ENCODE results near the gene PKP2.
A peak's percentile ranks its signal among the peaks of the same experiment; 100 is the strongest.

The PKP2 gene

DNA sequence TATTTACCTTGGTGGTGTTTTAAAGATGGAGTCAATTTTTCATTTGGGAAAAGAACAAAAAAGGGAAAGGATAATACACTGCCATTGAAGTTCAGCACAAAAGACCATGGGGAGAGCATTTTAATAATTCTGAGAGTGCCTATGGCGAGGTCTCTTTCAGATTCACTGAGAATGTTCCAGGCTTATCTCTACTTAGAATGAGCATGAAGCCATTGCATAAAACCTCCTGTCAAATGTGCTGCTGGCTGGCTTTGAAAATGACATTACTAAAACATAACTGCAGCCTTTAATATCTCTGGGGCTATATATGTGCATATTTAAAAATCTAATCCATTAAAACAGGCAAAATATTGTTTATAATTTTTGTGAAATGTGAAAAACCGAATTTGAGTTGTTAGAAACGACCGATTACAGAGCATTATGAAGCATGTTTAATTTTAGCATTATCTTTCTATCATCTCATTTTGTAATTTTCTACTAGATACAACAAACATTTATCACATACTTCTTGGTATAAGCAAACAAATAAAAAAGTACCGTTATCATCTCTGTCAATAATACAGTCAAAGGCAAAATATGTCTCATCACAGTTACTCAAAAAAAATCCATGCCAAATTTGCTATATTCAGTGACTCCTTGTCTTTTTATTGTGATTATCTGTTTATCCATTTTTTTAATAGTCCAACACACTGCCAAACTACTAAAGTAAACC is 95.2 kb downstream of the PKP2 start:
- no peak for DNase-seq

DNA sequence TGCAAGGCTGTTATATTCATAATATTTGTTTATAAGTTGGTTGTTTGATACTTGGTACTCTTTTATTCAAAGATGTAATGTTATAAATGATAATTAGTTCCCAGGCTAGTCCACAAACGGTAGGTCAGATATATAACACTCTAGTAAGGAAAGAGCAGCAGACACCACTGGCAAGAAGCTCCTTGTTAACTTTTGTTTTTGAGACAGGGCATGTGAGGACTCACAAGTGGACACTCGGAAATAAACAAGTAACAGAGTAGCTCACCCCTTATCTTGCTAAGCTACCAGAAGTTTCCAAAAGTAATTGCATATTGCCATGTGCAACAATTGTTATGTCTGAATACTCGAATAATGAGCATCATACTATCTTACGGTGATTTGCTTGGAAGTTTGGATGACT is 102.3 kb downstream of the PKP2 start:
- DNase-seq: no peak

DNA sequence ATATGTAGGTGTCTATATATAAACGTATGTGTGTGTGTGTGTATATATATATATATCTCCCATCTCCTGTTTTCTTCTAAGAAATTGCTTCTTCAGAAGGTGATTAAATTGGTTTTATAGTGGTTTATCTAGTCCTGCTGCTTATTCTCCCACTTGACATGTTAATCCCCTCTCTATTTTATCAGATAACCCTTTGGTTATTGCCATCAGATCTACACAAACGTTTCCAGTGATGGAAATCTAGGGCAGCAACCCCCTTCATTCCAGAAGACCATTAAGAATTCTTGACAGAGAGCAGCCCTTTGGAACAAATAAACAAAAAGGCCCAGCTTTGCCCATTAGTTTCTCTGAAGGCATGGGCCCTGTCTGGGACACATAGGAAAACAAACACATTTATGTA is 106.7 kb downstream of the PKP2 start:
- peak; percentile 7 for DNase-seq

DNA sequence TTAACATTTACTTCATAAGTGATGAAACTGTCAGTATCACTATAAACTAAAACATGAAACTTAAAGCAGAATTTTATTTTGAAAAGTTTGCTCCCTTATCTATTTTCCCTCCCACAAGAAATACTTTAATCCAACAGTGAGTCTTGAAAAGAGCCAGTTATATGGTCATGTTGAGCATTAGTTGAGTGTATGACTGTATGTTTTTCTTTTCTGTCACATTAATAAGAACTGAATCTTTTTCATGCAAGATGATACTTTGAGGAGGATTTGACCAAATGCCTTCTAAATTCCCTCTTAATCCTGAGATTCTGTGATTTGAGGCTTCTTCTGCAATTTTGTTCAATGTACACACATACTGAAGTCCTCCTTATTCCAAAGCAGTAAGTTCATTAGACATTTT is 107.1 kb downstream of the PKP2 start:
- DNase-seq: no peak

DNA sequence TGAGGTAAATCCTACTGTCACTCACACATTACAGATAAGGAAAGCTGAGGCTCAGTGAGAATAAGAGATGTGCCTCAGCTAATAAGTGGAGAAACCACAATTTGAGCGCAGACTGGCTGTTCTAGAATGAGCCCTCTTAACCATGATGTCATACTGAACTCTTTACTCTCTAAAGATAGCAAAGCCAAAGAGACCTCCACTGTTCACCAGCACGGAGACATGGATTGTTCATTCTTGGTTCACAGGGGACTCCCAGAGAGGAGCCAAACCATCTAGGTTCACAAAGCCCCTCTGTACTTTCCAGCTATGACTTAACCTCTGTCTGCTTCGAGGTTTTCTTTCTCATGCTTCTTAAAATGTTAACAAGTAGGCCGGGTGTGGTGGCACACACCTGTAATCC is 108.2 kb downstream of the PKP2 start:
- DNase-seq: no peak

DNA sequence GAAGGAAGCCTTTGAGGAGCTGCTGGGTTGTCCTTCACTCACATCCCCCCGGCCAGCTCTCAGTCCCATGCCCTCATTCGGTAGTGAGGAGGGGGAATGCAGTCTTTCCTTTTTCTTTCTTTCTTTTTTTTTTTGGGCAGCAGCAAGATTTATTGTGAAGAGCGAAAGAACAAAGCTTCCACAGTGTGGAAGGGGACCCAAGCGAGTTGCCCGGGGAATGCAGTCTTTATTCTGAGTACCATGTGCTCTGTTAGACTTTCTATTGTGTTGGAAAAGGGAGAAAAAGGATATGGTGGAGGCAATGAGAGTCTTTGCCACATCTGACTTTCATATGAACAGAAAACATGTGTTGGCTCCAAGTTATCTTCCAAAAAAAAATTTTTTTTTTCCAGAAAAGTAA is 111.0 kb downstream of the PKP2 start:
- DNase-seq: no peak

DNA sequence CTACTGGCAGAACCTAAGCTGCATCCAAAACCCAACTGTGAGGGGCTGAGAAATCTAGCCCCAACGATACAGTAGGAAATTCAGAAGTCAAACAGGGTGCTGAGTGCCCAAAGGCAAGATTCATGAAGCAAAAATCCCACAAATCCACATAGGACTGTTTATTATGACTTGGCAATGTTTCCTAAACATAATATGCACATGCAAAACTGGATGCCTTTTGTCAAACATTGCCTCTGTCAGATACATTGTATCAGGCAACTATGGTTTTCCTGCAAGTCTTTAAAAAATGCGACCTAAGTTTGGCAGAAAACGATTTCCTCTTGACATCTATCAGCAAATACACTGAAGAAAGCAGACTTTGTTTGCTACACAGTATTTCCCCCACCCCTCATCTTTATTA is 113.5 kb downstream of the PKP2 start:
- no peak for DNase-seq

DNA sequence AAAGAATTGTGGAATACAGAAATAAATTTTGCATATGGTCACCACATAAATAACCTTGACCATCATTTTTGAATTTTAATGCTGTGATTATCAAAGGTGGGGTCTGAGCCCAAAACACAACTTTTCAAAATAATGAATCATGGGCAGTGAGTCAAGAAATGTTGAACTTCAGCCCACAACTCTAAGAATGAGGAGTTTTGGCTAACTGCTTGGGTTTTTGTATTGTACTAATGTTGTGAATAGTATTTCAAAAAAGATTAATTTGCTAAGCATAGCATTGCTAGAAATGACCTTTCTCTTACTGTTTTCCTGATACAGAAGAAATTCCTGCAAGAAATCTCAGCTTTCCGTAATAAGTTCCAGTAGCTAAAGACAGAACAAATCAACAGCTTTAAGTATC is 116.5 kb downstream of the PKP2 start:
- no peak for DNase-seq

DNA sequence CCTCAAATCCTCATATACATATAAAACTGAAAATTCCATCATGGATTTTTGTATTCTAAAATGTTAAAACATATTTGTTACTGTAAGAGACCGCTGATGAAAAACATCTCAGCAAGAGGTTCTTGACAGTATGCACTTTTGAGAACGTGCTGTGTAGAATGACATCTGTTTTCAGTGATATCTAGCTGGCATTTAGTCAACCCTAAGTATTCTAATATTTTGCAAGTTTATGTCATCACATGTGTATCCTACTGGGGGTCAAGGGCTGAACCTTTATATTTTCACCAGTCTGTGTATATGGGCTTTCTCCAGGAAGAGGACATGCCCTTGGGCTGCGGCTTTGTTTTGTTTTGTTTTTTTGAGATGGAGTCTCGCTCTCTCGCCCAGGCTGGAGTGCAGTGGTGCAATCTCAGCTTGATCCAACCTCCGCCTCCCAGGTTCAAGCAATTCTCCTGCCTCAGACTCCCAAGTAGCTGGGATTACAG is 118.8 kb downstream of the PKP2 start:
- no peak for DNase-seq

DNA sequence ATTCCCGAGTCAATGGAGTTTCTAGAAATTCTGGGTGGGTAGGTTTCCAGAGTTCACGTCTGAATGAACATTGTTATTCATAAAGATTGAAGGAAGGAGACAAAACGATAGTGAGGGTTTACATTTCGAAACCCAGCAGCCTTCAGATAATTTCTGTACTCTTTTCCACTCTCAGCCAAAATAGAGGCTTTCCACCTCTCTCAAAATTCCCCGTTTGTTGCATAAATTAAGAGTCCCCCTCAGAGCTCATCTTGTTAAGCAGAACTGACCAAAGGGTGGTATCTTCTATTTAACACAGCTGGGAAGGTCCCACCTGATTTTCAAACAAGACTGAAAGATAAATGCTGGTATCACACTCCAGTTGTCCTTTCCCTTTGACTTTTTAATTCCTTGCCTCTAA is 119.4 kb downstream of the PKP2 start:
- no peak for DNase-seq

DNA sequence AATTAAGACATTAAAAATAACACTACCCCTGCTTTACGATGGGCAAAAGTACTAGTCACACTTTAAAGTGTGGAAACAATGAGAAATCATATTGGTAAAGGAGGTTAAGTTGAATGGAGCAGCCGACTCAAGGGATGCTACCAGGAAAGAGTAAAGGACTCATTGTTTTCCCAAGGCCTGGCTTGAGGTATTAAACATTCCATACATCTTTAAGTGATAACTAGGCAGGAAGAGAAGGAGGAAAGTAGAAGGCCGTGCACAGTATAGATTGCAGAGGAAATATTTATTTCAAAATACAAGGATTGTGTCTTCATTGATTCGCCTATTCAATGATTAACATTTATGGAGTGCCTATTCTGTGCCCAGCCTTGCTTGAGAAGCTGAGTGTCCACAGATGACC is 120.3 kb downstream of the PKP2 start:
- no peak for DNase-seq

DNA sequence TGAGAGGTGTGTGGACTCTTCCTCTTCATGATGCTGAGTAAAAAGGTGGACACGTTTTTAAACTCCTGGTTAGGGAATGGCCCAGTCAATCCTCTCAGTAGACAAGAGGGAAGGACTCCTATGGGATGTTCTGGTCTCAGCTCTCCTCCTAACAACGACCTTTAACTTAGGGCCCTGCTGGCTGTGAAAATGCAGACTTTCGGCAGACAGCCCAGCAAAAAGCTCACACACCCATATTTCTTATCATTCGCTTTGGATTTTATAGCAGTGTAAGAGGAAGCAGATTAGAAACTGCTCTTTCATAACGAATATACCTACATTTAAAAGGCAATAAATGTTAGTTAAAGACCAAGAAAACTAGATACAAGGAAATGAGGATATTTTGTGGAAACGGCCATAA is 122.9 kb downstream of the PKP2 start:
- DNase-seq: no peak

DNA sequence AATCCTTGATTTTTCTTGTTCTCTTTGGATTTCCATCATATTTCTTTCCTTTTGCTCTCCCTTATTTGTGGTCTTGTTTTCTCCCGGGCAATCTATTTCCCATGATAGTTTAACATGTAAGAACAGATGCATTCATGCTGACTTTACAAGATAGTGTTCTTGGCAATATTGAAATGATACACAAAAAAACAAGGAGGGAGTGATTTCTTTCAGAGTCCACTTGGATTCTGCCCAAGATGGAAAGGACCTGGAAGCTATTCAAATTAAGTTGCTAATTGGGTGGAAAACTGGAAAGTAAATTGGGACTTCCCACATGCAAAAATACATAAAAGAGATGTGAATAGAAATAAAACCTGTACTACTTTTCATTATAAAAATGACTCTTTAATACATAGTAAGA is 126.4 kb downstream of the PKP2 start:
- DNase-seq: no peak

DNA sequence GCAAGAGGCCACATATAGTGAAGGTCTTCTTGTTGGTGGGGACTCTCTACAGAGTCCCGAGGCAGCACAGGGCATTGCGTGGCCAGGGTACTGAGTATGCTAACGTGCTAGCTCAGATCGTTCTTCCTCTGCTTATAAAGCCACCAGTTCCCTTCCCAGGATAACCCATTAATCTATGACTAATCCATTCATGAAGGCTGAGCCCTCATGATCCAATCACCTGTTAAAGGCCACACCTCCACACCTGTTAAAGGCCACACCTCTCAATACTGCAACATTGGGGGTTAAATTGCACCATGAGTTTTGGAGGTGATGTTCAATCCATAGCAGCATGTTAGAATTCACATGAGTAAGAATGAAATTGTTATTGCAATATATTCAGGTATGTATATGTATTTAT is 128.1 kb downstream of the PKP2 start:
- no peak for DNase-seq

DNA sequence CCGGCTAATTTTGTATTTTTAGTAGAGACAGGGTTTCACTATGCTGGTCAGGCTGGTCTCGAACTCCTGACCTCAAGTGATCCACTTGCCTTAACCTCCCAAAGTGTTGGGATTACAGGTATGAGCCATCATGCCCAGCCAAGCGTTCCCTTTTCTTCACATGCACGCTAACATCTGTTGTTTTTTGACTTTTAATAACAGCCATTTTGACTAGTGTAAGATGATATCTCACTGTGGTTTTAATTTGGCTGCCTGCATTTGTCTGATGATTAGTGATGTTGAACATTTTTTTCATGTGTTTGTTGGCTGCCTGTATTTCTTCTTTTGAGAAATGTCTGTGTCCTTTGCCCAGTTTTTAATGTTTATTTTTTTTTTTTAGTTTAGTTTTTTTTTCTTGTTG is 130.7 kb downstream of the PKP2 start:
- DNase-seq: peak; percentile 69

DNA sequence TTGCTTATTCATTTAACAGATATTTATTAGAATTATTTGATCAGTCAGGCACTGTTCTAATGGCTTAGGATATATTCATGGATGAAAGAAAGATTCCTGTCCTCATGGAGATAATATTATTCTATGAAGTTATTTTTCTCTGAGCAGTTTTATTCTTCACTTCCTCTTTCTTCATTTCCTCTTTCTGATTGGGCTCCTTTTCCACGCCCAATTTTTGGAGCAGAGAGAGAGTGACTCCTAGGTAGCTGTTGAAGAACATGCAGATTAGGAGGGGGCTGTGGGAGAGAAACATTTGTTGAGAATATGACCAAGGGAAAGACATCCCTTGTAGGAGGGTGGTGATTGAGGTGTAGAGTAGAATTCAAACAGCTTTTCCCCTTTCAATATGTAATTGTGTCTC is 134.9 kb downstream of the PKP2 start:
- no peak for DNase-seq

DNA sequence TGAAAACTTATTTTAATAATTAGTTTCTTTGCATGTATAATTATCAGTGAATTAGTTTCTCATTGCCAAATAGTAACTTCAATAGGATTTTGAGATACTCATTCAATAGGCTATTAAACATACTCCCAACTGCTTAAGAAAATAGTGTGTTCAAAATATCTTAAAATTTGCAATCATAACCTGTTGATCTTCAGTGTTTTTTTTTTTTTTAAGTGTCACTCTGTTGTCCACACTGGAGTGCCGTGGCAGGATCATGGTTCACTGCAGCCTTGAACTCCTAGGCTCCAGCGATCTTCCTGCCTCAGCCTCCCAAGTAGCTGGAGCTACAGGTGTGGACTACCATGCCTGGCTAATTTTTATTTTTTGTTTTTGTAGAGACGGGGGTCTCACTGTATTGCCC is 139.4 kb downstream of the PKP2 start:
- no peak for DNase-seq

DNA sequence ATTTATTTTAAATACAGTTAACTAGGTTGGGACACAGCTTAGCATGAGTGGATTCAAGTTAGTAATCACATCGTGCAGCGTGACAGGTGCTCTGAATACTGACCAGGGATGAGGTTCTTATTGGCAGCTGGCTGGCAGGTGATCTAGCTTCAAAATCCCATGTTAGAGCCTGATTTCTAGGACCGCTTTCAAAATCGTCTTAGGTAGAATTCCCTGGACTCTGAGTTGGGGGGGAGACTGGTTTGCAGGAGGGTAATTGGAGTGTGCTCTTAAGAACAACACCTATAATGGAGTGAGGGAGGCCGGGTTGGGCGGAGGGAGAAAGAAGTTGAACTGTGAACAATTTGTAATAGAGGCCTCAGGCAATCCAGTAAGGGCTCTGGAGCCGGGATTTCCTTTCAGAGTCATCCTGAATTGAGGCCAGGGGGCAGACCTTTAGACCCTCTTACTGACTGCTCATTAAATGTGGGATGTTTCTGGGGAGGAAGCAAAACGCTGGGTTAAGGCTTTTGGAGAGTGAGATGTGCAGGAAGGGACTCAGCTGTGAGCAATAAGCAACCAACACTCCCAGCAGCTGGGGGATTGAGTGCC is 140.0 kb downstream of the PKP2 start:
- DNase-seq: peak; percentile 84

DNA sequence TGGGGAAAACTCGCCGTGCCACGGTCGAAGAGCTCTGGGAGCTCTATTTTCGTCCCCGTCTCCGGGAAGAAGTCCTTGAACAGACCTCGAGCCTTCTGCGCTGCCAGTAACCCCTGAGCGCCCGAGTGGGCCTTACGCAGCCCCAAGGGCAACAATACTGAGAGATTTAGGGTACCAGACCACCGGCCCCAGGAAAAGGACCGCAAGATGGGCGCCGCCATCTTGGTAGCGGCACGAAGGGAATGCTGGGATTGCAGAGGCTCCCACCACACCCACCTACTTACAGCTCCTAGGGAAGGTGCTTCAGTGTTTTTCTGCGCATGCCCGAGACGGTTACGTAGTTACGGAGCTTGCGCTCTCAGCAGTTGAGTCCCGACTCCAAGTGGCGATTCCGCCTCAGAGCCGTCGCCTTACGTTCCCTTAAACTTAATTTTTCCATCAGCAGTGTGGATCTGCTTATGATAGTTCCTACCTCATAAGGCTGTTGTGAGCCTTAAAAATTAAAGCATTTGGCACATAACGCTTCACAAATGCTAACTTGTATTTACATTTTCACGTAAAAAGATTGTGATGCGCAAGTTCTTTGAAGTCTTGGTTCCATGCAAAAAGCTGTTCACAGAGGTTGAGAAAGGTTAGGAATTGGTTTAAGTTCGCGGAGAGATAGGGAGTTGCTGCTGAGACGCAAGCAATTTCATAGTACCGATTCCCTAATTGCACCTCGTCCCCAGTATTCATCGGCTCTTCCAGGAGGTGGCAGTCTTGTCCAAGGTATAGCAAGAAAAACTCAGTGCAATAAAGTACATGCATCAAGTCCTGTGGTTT is 140.7 kb downstream of the PKP2 start, which contains the start of gene YARS2:
Gene YARS2 (minus strand): TSS at position 244 of the 822 bp plus-strand sequence. CDS start 23 bp downstream, at position 221.
- DNase-seq: peak; percentile 82

DNA sequence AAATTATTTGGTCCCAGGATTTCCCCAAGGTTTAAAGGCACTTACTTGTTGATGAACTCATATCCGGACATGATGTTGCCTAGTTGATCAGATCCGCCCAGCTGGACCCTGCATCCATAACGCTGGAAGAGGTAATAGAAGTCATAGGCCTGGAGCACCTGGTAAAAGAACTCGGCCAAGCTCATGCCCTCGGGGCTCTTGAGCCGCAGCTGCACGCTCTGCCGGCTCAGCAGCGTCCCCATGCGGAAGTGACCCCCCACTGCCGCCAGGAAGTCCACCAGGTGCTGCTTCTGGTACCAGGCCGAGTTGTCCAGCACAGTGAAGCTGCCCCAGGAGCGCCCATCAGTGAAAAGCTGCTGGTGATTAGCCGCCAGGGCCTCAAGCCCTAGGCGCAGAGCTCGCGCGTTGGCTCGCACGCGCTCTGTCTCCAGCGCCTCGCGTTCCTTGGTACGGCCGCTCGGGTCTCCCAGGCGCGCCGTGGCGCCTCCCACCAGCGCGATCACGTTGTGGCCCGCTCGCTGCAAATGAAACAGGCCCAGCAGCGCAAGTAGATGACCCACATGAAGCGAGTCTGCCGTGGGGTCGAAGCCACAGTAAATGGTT is 141.4 kb downstream of the PKP2 start:
- DNase-seq: no peak

DNA sequence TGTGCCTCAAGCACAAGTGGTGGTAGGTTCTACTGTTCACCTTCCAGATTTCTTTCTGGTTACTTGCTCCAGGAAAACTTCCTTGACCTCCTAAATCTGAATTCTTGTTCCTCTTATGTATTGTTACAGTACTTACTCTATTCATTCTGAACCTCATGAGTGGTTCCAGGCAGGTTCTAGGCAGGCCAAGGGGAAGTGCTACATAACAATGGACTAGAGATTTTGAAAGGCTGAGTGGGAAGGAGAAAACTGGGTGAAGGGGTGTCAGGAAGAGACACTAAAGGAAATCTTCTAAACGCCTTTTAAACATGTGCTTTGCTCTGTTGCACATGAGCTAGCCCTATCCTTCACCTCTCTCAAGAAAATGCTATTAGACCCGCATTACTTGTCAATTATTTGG is 142.5 kb downstream of the PKP2 start:
- no peak for DNase-seq

DNA sequence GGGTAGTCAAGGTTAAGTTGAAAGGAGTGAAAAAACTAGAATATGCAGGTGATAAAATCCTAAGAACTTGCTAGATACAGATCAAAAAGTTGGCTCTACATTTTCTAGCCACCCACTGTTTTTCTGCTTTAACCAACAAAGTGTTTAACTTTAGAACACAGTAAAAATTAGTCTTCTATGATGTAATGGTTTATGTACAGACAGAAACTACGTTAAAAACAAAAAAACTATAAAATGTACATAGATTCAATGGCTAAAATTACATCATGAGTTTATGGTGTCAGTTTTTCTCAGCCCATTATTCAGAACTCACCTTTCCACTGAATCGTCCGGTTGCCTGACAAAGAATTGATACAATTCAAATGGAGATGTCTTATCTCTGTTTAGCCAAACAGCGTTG is 143.0 kb downstream of the PKP2 start:
- DNase-seq: no peak

DNA sequence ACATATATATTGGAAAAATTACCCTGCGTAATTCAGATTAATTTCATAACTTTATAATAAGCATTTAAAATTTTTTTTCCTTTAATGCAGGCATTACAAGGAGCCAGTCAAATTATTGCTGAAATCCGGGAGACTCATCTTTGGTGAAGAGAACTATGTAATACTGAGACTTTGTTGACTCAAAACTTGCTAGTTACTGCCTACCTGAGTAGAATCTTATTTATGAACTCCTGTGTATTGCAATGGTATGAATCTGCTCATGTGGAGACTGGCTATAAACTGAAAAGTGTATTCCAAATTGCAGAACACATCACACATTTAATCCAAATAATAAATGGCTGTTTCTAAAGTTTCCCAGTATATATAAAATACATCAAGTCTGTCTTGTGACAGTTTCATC is 153.3 kb downstream of the PKP2 start:
- no peak for DNase-seq

DNA sequence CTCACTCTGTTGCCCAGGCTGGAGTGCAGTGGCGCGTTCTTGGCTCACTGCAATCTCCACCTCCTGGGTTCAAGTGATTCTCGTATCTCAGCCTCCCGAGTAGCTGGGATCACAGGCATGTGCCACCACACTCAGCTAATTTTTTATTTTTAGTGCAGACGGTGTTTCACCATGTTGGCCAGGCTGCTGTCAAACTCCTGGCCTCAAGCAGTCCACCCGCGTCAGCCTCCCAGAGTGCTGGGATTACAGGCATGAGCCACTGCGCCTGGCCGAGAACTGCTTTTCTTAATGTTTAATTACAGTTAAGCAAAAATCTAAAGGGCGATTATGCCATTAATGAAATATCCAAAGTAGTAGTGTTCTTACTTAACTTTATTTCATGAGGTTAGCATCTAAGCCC is 154.4 kb downstream of the PKP2 start:
- DNase-seq: no peak
